ENCODE results near the gene PKDREJ.

The PKDREJ gene

GRCh38 chr22:46293577-46294260 is 30.6 kb upstream of the PKDREJ start:
- DNase-seq (ENCODE audit: low read depth): peak; percentile 76
- TF ChIP-seq, protein P1, sequence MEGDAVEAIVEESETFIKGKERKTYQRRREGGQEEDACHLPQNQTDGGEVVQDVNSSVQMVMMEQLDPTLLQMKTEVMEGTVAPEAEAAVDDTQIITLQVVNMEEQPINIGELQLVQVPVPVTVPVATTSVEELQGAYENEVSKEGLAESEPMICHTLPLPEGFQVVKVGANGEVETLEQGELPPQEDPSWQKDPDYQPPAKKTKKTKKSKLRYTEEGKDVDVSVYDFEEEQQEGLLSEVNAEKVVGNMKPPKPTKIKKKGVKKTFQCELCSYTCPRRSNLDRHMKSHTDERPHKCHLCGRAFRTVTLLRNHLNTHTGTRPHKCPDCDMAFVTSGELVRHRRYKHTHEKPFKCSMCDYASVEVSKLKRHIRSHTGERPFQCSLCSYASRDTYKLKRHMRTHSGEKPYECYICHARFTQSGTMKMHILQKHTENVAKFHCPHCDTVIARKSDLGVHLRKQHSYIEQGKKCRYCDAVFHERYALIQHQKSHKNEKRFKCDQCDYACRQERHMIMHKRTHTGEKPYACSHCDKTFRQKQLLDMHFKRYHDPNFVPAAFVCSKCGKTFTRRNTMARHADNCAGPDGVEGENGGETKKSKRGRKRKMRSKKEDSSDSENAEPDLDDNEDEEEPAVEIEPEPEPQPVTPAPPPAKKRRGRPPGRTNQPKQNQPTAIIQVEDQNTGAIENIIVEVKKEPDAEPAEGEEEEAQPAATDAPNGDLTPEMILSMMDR (conservative IDR thresholded peaks at IDR 0.05; ENCODE audit: low read depth, low read length): no peak

DNA sequence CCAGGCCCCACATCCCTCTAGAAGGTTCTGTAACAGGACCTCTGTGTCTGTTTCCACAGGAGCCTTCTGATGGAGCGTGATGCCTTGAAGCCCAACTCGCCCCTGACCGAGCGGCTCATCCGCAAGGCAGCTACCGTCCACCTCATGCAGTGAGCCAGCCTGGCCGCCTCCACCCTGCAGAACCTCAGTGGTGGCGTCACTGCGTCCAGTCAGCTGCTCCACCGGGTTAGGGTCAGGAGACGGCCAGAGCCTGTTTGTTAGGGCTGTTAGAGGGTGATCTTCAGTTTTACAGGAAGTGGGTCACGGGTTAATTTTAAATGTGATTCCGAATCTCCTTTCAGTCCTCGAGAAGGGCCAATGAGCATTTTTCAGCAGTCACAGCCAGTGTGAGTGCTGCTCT is 29.6 kb upstream of the PKDREJ start:
- TF ChIP-seq, protein P1 (conservative IDR thresholded peaks at IDR 0.05; ENCODE audit: low read depth, low read length): no peak

More at GRCh38 chr22:46293577-46294260, 30.6 kb upstream of the PKDREJ start:
- H3K4me3 ChIP-seq (ENCODE audit: low read depth, low read length): no peak overlapping the region

GRCh38 chr22:46292173-46292572 is 29.0 kb upstream of the PKDREJ start:
- no peak for DNase-seq (ENCODE audit: low read depth)
- TF ChIP-seq, protein P1 (conservative IDR thresholded peaks at IDR 0.05; ENCODE audit: low read depth, low read length): no peak
- no peak overlapping the region for H3K4me3 ChIP-seq (ENCODE audit: low read depth, low read length)

More for the DNA sequence above, 29.6 kb upstream of the PKDREJ start:
- no peak overlapping the region for H3K4me3 ChIP-seq (ENCODE audit: low read depth, low read length)
- DNase-seq (ENCODE audit: low read depth): no peak

DNA sequence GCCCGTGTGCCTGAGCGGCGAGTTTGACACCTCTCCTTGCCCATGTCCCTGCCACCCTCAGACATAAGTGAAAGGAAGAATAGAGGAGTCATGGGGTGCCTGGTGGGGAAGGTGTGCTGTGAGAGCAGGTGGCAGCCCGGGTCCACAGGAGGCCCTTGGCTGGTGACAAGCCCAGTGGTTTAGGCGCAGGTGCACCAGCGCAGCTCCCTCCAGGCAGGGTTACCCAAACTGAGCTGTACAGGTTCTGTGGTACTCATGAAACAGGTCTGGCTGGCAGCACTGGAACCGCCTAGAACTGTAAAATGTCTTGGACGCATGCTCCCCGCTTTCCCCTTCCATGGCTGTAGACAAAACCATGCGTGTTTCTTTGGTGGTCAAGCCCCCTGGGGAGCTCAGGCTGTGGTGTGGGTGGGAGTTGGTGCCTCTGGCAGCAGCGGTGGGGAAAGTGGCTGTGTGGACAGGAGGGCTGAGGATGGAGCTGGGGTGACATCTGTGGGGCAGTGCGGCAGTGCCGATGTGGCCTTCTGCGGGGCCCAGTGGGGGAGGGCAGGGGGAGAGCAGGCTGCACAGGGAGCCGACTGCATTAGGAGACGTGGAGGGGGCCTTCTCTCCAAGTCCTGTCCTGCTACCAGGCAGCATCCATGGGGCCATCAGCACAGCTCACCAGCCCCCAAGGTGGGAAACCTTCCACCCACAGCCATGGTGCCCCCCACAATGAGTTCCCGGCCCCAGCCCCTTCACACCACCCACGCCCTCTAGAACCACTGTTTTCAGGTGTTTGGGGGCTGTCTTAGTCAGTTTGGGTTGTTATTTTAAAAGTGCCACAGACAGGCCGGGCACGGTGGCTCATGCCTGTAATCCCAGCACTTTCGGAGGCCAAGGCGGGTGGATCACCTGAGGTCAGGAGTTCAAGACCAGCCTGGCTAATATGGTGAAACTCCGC is 28.0 kb upstream of the PKDREJ start:
- TF ChIP-seq, protein P1 (conservative IDR thresholded peaks at IDR 0.05; ENCODE audit: low read depth, low read length): no peak
- H3K4me3 ChIP-seq (ENCODE audit: low read depth, low read length): no peak overlapping the region
- no peak for DNase-seq (ENCODE audit: low read depth)

GRCh38 chr22:46290121-46290842 is 27.1 kb upstream of the PKDREJ start:
- TF ChIP-seq, protein P1 (conservative IDR thresholded peaks at IDR 0.05; ENCODE audit: low read depth, low read length): no peak
- no peak for DNase-seq (ENCODE audit: low read depth)
- H3K4me3 ChIP-seq (ENCODE audit: low read depth, low read length): no peak overlapping the region

DNA sequence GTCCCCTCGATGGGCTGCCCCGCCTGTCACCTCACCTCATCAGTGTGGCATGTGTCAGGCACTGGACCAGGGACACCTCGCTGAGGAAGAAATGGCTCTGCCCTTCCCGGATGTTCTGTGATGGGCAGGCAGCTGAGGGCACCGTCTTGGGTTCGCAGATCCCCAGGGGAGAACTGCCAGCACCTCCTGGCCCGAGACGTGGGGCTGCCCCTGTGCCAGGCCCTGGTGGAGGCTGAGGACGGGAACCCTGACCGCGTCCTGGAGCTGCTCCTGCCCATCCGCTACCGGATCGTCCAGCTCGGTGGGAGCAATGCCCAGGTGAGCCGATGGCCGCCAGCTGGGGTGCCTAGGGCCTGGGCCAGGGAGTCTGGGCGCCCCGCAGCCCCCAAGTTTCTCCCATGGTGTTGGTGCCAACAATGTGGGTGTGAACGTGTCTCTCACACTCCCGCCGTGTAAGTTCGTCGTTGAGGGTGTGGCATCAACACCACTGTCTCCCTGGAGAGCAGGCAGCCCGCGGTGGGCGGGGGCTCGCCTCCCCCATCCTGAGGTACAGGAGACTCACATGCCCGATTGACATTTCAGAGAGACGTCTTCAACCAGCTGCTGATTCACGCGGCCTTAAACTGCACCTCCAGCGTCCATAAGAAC is 26.2 kb upstream of the PKDREJ start:
- DNase-seq (ENCODE audit: low read depth): no peak
- TF ChIP-seq, protein P1 (conservative IDR thresholded peaks at IDR 0.05; ENCODE audit: low read depth, low read length): no peak

More for the DNA sequence above, 26.2 kb upstream of the PKDREJ start:
- no peak overlapping the region for H3K4me3 ChIP-seq (ENCODE audit: low read depth, low read length)

Measured in choroid plexus epithelial cell (primary cell).